ENCODE results near the gene FOXK2.

Gene FOXK2

DNA sequence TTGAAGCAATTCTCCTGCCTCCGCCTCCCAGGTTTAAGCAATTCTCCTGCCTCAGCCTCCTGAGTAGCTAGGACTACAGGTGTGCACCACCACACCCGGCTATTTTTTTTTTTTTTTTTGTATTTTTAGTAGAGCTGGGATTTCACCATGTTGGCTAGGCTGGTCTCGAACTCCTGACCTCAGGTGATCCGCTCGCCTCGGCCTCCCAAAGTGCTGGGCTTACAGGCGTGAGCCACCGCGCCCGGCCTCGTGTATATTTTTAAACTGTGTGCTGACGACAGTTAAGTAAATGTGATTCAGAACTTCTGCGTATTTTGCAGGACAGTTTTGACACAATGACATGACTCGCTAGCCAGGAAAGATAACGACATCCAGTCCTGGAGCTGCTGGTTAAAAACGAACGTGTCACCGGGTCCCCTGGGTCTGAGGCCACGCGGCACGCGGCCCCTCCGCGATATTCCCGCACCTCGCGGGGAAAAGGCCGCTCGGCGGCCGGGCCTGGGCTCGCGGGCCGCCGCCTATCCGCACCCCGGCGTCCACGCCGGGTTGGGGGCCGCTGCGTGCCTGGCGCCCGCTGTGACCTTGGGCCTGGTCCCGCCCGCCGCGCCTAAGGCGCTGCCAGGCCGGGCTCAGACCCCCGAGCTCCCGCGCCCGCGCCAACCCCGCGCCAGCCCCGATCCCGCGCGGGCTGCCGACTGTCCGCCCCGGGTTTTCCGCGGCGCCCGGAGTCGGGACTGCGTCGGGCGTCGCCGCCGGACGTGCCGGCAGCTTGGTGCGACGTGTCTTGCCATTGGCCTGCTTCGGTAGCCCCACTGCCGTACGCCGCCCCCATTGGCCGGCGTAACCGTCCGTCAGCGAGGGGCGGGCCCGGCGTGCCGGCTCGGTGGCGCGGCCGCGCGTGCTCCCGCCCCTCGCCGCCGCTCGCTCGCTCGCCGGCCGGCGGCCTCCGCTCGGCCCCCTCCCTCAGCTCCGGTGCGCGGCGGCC is at the start of gene FOXK2:
FOXK2 (plus strand) TSS at position 907 of the 985 bp plus-strand sequence. CDS start 157 bp downstream, outside the sequence.
- no peaks in the 10 kb centered on the region for H3K9me3 Mint-ChIP-seq (ENCODE audit: low read depth)
- H3K4me1 Mint-ChIP-seq (ENCODE audit: low read depth), result peaks cover 21% of the 10 kb centered on the region
- H3K27me3 Mint-ChIP-seq, result no peaks in the 10 kb centered on the region
- H3K36me3 Mint-ChIP-seq, result no peaks in the 10 kb centered on the region
- H3K27ac Mint-ChIP-seq, result peak within 1 kb of the TSS; percentile 96
- H3K4me3 Mint-ChIP-seq, result peak within 1 kb of the TSS; percentile 99

DNA sequence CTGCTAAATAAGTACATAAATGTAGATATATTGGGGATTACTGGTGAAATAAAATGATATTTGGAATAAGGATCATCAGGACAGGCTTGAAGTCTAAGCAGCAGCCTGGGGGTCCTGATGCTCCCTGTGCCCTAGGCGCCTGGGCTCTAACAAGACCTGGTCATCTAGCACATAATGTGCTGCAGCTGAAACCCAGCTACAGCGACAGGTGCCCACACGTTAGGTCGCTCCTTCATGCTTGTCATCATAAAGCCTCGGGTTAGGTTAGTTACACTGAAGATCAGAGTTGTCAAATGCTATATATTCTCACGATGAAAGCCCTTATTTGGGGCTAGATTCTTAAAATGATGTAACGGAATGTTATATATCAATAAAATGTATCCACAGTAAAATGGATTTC is 49.5 kb upstream of the FOXK2 start:
- no peaks in the 10 kb centered on the region for H3K9me3 Mint-ChIP-seq (ENCODE audit: low read depth)
- no peak overlapping the region for H3K4me3 Mint-ChIP-seq
- no peaks in the 10 kb centered on the region for H3K27me3 Mint-ChIP-seq
- no peak overlapping the region for H3K27ac Mint-ChIP-seq
- peaks cover 8% of the 10 kb centered on the region for H3K36me3 Mint-ChIP-seq
- H3K4me1 Mint-ChIP-seq (ENCODE audit: low read depth), result peaks cover 2% of the 10 kb centered on the region

DNA sequence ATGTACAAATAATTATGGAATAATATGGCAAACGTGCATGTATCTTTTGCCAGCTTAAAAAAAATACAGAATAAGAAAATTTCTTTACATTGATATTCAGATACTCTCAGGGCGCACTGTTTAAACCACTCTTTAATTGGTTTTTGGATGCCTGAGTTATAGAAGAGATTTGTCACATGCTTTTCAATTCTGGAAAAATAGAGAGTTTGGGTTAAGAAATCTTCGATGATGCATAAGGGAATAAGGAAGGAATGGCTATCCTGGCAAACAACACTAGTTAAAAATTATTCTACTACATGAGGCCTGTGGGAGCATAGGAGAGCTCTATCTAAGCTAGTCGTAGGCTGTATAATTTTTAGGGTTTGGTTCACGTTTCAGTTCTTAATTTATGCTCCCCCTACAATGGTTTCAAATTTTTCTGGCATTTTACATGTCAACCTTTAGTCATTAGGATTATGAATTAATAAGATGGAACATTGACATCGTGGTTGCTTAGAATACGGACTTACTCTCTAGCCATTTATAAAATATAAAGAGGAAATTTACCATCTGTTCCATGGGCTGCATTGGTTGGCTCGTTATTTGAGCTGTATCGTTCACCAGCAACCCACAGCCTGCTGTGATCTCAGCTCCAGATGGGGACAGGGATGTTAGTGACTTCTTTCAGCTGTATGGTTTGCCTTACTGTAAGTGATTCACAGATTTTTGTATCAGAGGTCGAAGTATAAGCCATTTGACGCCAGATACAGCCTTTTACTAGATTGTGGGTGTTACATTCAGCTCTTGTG is 45.1 kb upstream of the FOXK2 start:
- Mint-ChIP-seq H3K27me3 (no peaks in the 10 kb centered on the region), H3K4me1 (ENCODE audit: low read depth) (no peaks in the 10 kb centered on the region), H3K4me3 (no peak overlapping the region), H3K9me3 (ENCODE audit: low read depth) (no peaks in the 10 kb centered on the region), H3K36me3 (peaks cover 3% of the 10 kb centered on the region), H3K27ac (no peak overlapping the region)

DNA sequence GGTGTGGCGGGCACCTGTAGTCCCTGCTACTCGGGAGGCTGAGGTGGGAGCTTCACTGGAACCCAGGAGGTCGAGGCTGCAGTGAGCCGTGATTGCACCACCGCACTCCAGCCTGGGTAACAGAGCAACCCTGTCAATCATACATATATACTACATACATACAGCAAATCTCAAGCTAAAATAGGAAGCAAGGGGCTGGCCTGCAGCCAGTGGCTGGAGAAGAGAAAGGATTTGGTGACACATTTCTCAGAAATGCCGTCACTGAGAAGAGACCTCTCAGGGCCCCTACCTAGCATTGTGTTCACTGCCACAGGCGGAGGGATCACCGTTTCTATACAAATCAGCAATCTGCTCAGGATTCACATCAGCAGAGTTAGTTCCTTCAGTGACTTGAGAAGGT is 44.1 kb upstream of the FOXK2 start:
- Mint-ChIP-seq H3K4me3 (no peak overlapping the region), H3K27me3 (no peaks in the 10 kb centered on the region), H3K36me3 (no peaks in the 10 kb centered on the region), H3K4me1 (ENCODE audit: low read depth) (no peaks in the 10 kb centered on the region), H3K9me3 (ENCODE audit: low read depth) (no peaks in the 10 kb centered on the region), H3K27ac (no peak overlapping the region)

DNA sequence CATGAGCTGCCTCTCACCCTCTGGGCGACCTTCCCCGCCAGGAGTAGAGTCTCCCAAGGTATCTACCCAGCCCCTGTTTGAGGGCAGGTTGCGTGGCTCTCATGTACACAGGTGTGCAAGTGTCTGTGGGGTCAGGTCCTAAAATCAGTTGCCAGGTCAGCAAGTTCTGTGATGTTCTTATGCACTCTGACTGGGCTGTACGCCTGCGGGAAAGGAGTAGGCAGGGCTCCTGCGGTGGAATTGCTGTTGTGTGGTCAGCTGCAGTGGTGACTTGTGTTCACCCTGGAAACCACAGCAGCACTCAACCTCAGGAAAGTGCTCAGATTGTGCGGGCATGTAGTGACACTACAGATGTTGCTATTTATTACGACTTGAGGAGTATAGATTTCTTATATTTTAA is 41.6 kb upstream of the FOXK2 start:
- Mint-ChIP-seq H3K27ac (no peak overlapping the region), H3K27me3 (no peaks in the 10 kb centered on the region), H3K4me1 (ENCODE audit: low read depth) (no peaks in the 10 kb centered on the region), H3K36me3 (peaks cover 2% of the 10 kb centered on the region), H3K9me3 (ENCODE audit: low read depth) (no peaks in the 10 kb centered on the region), H3K4me3 (no peak overlapping the region)

DNA sequence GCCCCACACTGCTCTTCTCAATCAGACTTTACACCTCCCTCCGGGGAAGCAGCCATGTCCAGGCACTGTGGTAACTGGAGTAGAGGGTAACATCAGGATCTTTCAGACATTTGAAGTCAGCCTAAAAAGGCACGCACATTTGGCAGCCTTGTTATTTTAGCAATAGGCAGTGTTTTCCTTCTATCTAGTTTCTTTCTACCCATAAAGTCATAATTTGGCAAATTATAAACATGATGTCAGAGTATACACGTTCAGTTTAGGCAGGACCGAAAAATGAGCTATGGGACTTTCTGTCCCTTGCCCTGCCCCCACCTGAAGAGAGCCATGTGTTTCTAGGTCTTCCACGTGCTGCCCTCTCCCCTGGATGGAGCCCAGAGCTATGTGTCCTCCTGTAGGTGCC is 39.9 kb upstream of the FOXK2 start:
- Mint-ChIP-seq H3K9me3 (ENCODE audit: low read depth) (no peaks in the 10 kb centered on the region), H3K27me3 (no peaks in the 10 kb centered on the region), H3K4me1 (ENCODE audit: low read depth) (no peaks in the 10 kb centered on the region), H3K27ac (no peak overlapping the region), H3K36me3 (peaks cover 2% of the 10 kb centered on the region), H3K4me3 (no peak overlapping the region)

DNA sequence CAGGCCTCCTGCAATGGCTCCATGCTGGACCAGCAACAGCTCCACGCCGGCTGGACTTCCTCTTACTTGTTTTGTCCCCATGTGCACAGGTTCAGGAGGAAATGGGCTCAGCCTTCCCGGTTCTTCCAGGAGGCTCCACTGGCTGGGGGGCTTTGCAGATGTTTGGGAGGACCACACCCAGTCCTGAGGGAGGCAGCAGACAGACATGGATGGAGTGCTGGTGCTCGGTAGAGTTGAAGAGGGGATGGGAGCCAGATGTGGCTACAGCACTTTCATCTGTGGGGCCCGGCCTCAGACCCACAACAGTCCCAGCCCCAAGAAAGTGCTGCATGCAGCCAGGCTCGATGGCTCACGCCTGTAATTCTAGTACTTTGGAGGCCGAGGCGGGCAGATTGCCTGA is 39.2 kb upstream of the FOXK2 start:
- no peak overlapping the region for H3K4me3 Mint-ChIP-seq
- peaks cover 2% of the 10 kb centered on the region for H3K36me3 Mint-ChIP-seq
- H3K4me1 Mint-ChIP-seq (ENCODE audit: low read depth), result no peaks in the 10 kb centered on the region
- no peak overlapping the region for H3K27ac Mint-ChIP-seq
- no peaks in the 10 kb centered on the region for H3K9me3 Mint-ChIP-seq (ENCODE audit: low read depth)
- no peaks in the 10 kb centered on the region for H3K27me3 Mint-ChIP-seq

DNA sequence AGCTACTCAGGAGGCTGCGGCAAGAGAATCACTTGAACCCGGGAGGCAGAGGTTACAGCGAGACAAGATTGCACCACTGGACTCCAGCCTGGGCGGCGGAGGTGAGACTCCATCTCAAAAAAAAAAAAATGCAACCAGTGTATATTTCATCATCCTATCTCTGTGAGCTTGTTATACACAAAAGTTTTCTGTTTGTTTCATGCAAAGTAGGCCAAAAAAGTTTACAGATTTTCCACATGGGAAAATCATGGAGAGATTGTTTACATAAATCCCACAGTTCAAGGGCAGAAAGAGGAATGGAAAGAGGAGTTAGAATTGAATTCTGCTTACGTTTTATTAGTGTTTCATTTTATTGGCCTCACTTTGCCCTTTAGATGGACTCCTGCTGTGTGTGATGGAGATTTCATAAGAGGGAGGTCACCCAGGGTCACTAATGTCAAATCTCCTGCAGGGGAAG is 36.3 kb upstream of the FOXK2 start:
- Mint-ChIP-seq H3K9me3 (ENCODE audit: low read depth) (no peaks in the 10 kb centered on the region), H3K36me3 (peaks cover 2% of the 10 kb centered on the region), H3K4me1 (ENCODE audit: low read depth) (peaks cover 6% of the 10 kb centered on the region), H3K27me3 (no peaks in the 10 kb centered on the region), H3K4me3 (no peak overlapping the region), H3K27ac (peak overlapping the region; percentile 41)

DNA sequence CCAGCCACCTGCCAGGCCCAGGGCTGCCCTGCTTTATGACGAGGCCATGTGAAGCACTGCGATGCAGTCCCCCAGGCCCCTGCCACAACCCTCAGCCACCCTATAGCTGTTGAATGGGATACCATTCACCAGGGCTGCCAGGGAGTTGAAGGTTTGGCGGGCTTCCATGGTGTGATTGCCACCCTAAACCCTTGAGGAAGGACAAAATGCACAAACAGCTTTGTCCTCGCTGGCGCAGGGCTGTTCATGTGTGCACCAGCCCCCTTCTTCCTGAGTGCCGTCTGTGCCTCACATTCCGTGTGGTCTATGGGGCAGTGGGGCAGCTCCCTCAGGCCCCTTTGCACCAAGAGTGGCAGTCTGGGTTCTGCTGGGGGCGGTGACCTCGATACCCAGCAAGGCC is 35.7 kb upstream of the FOXK2 start:
- Mint-ChIP-seq H3K4me1 (ENCODE audit: low read depth) (peaks cover 6% of the 10 kb centered on the region), H3K27ac (no peak overlapping the region), H3K9me3 (ENCODE audit: low read depth) (no peaks in the 10 kb centered on the region), H3K27me3 (no peaks in the 10 kb centered on the region), H3K36me3 (peaks cover 2% of the 10 kb centered on the region), H3K4me3 (no peak overlapping the region)

DNA sequence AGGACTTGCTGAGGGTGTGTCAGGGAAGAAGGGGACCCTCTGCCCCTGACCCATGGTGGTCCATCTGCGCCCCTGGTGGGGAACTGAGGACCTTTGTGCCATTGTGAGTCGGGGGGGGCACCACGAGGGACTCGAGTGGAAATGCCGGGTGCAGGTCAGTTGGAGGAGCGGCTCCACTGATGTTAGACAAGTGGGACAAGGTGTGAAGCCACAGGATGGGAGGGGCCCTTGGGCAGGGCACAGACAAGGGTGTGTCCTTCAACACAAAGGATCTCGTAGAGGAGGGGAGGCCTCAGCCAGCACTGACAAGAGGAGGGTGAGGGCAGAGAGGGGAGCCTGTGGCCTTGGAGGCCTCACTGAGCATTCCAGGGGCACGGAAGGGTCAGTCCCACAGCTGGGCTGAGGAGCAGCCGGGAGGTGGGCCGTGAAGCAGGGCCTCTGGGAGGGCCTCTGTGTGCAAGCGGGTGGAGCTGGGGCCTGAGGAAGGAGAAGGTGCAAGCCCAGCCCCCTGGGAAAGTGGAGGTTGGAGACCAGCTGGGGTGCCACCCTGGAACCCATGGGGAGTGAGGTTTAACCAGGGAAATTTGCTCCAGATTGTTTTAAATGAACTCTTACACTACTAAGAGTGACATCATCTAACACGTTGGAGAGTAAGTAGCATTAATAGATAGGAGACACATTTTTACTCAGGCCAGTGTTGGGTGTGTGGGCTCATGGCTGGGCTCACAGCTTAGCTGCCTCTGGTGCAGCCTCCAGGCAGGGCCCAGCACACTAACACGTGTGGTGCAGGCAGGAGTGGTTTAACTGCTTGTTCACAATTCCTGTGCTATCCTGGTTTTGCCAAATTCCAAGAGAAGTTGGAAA is 33.1 kb upstream of the FOXK2 start:
- Mint-ChIP-seq H3K9me3 (ENCODE audit: low read depth) (no peaks in the 10 kb centered on the region), H3K4me1 (ENCODE audit: low read depth) (peaks cover 6% of the 10 kb centered on the region), H3K4me3 (no peak overlapping the region), H3K27ac (no peak overlapping the region), H3K36me3 (peaks cover 2% of the 10 kb centered on the region), H3K27me3 (no peaks in the 10 kb centered on the region)

DNA sequence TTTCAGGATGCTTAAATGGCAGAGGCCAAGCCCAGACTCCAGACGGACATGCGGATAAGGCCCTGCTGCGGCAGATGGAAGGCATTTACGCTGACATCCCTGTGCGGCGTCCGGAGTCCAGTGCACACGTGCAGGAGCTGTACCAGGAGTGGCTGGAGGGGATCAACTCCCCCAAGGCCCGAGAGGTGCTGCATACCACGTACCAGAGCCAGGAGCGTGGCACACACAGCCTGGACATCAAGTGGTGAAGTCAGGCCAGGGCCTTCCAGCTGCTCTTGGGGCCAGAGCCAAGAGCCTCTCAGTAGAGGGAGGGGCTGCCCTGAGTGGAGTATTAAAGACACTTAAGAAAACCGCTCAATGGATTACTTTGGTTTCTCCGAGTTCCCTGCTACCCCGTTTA is 31.6 kb upstream of the FOXK2 start:
- H3K27ac Mint-ChIP-seq, result no peak overlapping the region
- no peak overlapping the region for H3K4me3 Mint-ChIP-seq
- no peaks in the 10 kb centered on the region for H3K9me3 Mint-ChIP-seq (ENCODE audit: low read depth)
- H3K4me1 Mint-ChIP-seq (ENCODE audit: low read depth), result peaks cover 6% of the 10 kb centered on the region
- H3K36me3 Mint-ChIP-seq, result no peaks in the 10 kb centered on the region
- H3K27me3 Mint-ChIP-seq, result no peaks in the 10 kb centered on the region

DNA sequence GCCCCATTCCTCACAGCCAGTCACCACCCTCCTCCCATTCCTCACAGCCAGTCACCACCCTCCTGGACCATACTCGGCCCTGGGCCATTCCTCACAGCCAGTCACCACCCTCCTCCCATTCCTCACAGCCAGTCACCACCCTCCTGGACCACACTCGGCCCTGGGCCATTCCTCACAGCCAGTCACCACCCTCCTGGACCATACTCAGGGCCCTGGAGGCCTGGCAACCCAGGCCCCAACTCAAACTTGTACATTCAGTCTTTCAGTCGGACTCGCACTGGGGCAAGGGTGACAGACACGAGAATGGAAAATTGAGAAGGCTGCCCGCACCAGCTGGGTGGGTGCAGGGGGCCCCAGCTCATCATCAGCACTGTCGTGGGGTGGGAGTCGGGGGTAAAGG is 30.4 kb upstream of the FOXK2 start:
- Mint-ChIP-seq H3K4me3 (no peak overlapping the region), H3K36me3 (no peaks in the 10 kb centered on the region), H3K27me3 (no peaks in the 10 kb centered on the region), H3K4me1 (ENCODE audit: low read depth) (peaks cover 6% of the 10 kb centered on the region), H3K27ac (no peak overlapping the region), H3K9me3 (ENCODE audit: low read depth) (no peaks in the 10 kb centered on the region)

DNA sequence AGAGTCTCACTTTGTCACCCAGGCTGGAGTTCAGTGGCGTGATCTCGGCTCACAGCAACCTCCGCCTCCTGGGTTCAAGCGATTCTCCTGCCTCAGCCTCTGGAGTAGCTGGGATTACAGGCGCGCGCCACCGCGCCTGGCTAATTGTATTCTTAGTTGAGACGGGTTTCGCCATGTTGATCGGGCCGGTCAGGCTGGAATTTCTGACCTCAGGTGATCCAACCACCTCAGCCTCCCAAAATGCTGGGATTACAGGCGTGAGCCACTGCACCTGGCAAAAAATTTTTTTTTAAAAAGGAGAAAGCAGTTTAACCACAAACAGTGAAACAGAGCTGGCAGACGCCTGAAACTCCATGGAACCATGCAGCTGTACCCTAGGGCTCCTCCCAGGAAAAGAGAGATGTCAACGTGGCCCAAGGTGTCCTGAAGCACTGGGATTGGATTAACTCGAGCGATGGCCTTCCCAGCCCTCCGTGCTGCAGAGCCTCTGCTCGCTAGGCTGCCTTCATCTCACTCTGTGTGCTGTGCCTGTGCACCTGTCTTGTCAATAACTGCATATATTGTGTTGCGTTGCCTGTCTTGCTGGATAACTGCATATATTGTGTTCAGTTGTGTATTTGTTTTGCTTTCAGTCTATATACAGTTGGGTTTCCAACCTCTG is 29.6 kb upstream of the FOXK2 start:
- no peaks in the 10 kb centered on the region for H3K36me3 Mint-ChIP-seq
- H3K27ac Mint-ChIP-seq, result no peak overlapping the region
- H3K4me3 Mint-ChIP-seq, result no peak overlapping the region
- H3K27me3 Mint-ChIP-seq, result no peaks in the 10 kb centered on the region
- H3K4me1 Mint-ChIP-seq (ENCODE audit: low read depth), result peaks cover 8% of the 10 kb centered on the region
- no peaks in the 10 kb centered on the region for H3K9me3 Mint-ChIP-seq (ENCODE audit: low read depth)

DNA sequence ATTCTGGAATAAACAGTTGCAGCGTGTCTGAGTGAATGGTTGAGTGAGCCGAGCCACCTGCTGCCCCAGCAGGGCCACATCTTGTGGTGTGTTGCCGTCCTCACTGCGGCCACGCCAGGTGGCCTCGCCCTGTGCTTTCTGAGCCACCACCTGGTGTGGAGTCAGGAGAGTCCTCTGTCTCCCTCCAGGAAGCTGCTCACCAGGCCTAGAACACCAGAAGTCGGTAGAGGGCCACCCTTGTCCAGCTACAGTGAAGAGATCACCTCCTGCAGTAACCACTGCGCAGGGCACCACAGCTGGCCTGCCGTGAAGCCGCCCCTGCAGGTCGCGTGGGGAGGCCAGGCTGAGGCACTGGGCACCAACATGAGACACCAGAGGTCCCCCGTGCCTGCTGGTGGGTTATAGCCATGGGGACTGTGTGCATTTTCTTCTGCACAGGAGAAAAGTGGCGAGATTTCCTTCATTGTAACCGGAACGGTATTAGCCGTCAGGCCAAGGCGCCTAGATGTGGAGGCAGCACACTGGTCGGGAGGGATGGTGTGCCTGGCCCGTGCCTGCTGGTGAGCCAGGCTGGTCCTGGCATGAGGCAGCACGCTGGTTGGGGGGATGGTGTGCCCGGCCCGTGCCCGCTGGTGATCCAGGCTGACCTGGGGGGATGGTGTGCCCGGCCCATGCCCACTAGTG is 28.9 kb upstream of the FOXK2 start:
- Mint-ChIP-seq H3K27ac (no peak overlapping the region), H3K9me3 (ENCODE audit: low read depth) (no peaks in the 10 kb centered on the region)

More for the DNA sequence above, 28.9 kb upstream of the FOXK2 start:
- H3K4me3 Mint-ChIP-seq, result no peak overlapping the region
- H3K4me1 Mint-ChIP-seq (ENCODE audit: low read depth), result peaks cover 8% of the 10 kb centered on the region
- H3K36me3 Mint-ChIP-seq, result no peaks in the 10 kb centered on the region
- no peaks in the 10 kb centered on the region for H3K27me3 Mint-ChIP-seq

All from activated naive CD8-positive, alpha-beta T cell (primary cell).